PC-9 (cell line): ENCODE data around the gene MEF2A. TPM values are rescaled to one million over a fixed set of nuclear protein-coding genes. Genes with fewer than 3 reads are reported as not detected.

Experiments used
- BruUV-seq: library from RNA; stranded (reverse); fragments of 400-500 nt; replicated peaks from 2 replicates; lab custom pipeline; 2021; lab: Mats Ljungman, UMichigan
- CTCF ChIA-PET: fragments of 300-600 bp; sonication (Branson Sonifier 250); formaldehyde crosslinking; loops from one replicate; lab custom pipeline; 2022; ENCODE audit warnings: antibody characterized with exemption; lab: Charles Lee
- POLR2A ChIA-PET: fragments of 300-600 bp; sonication (Branson Sonifier 250); formaldehyde crosslinking; loops from one replicate; lab custom pipeline; 2022; ENCODE audit warnings: antibody characterized with exemption; ENCODE audit not compliant: unreplicated experiment; lab: Charles Lee
- DNase-seq, 2 experiments: peaks; one replicate each; pipeline versions ENCODE4 v3.0.0 to v3.0.0-alpha.2; 2015 to 2022; ENCODE audit warnings: mixed read lengths in 1 of 2
- H2AFZ ChIP-seq: fragments of 200-600 bp; sonication (generic); 2 replicates; pipeline ENCODE4 v1.8.1; 2017; ENCODE audit warnings: antibody characterized with exemption
- H3F3A ChIP-seq: fragments of 200-600 bp; sonication (generic); 2 replicates; pipeline ENCODE4 v1.8.1; 2017; ENCODE audit warnings: antibody characterized with exemption, mild to moderate bottlenecking, low read depth; ENCODE audit not compliant: insufficient read depth
- H3K27ac ChIP-seq: fragments of 200-600 bp; sonication (generic); 2 replicates; pipeline ENCODE4 v1.6.1; 2016; ENCODE audit warnings: mixed run types
- H3K27me3 ChIP-seq: fragments of 200-600 bp; sonication (generic); 2 replicates; pipeline ENCODE4 v1.6.1; 2016; ENCODE audit warnings: low read depth, mixed run types; ENCODE audit not compliant: insufficient read depth
- H3K36me3 ChIP-seq: fragments of 200-600 bp; sonication (generic); 2 replicates; pipeline ENCODE4 v1.6.1; 2016; ENCODE audit warnings: low read depth, mixed run types
- H3K4me1 ChIP-seq: fragments of 200-600 bp; sonication (generic); replicated peaks from 2 replicates; pipeline ENCODE4 v1.6.1; 2016; ENCODE audit warnings: mixed run types; ENCODE audit not compliant: insufficient read depth
- H3K4me2 ChIP-seq: fragments of 200-600 bp; sonication (generic); 2 replicates; pipeline ENCODE4 v1.6.1; 2017; ENCODE audit warnings: mixed run types
- H3K4me3 ChIP-seq: fragments of 200-600 bp; sonication (generic); 2 replicates; pipeline ENCODE4 v1.6.1; 2016; ENCODE audit warnings: mixed run types
- H3K79me2 ChIP-seq: fragments of 200-600 bp; sonication (generic); 2 replicates; pipeline ENCODE4 v1.6.1; 2017; ENCODE audit warnings: low read depth, mixed run types
- H3K9me2 ChIP-seq: fragments of 200-600 bp; sonication (generic); 2 replicates; pipeline ENCODE4 v1.8.1; 2017; ENCODE audit warnings: mild to moderate bottlenecking; ENCODE audit not compliant: insufficient read depth
- H3K9me3 ChIP-seq: fragments of 200-600 bp; sonication (generic); 2 replicates; pipeline ENCODE4 v1.8.1; 2016; ENCODE audit warnings: low read depth; ENCODE audit not compliant: insufficient read depth
- H4K20me1 ChIP-seq: fragments of 200-600 bp; sonication (generic); 2 replicates; pipeline ENCODE4 v1.8.1; 2017; ENCODE audit not compliant: insufficient read depth
- EZH2 ChIP-seq: fragments of 200-600 bp; sonication (generic); IDR thresholded peaks from 2 replicates; pipeline ENCODE4 v1.8.0; 2017; ENCODE audit warnings: antibody characterized with exemption, low read depth
- intact Hi-C: fragments of 100-400 bp; cut with micrococcal nuclease; formaldehyde crosslinking; loops from one replicate; pipeline ENCODE4 v1.10.0; 2022; ENCODE audit not compliant: unreplicated experiment
- total RNA-seq: library from RNA; stranded (reverse); gene quantifications from 2 replicates; pipeline ENCODE4 v1.2.3, GENCODE V29; 2021
- TF ChIP-seq, protein P1 (sequence below): fragments of 200-600 bp; sonication (generic); conservative IDR thresholded peaks from 2 replicates; pipeline ENCODE4 v1.6.1; 2017; ENCODE audit warnings: mixed run types, antibody characterized with exemption, mild to moderate bottlenecking, moderate library complexity

The MEF2A gene
- total RNA-seq, 1 experiment from 2014 or later: 31.8 TPM

DNA sequence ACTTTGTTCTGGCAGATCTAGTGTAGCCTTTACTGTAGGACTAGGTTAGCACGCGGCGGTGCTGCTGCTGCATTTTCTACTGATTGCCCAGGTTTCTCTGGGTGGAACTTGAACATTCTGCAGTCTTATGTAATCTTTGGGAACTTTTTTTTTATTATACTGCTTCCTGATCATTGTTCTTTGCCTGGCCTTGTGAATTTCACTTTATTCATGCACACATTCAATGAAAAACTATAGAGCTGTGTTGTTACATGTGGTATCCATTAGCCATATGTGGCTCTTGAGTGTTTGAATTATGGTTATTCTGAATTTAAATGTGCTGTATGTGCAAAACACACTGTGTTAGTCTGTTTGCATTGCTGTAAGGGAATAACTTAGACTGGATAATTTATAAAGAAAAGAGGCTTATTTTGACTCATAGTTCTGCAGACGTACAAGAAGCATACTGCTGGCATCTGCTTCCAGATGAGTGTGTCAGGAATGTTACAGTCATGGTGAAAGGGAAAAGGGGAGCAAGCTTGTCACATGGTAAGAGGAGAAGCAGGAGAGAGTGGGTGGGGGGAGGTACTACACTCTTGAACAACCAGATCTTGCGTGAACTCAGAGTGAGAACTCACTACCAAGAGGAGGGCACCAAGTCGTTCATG, 26.5 kb downstream of the MEF2A start:
- POLR2A ChIA-PET: no interaction called here
- intact Hi-C loops: no loop called here

DNA sequence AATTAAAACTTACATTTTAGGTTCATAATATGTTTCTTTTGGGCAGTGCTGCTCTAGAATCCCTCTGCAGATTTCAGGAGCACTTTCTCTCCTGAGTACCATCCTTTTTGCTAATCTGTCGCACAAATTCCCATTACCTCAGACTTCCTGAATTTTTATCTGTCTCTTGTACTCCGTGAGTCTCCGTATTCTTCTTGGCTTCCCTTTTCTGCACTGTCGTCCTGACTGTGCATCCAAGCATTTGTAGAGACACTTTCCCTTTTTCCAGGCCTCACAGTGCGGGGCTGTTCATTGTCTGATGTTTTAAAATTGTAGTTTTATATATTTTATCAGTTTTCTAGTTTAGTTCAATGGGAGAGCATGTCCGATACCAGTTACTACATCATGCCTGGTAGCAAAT, 27.3 kb downstream of the MEF2A start:
- Histone ChIP-seq H3K9me2 (no peaks in the 10 kb centered on the region), H3K4me2 (no peak overlapping the region), H3K36me3 (no peaks in the 10 kb centered on the region), H3K4me1 (no peaks in the 10 kb centered on the region), H3K4me3 (no peak overlapping the region), H3K9me3 (peaks cover 11% of the 10 kb centered on the region; the same call in 1 of the 2 replicates), H3K27me3 (no peaks in the 10 kb centered on the region), H4K20me1 (no peaks in the 10 kb centered on the region; the same call in none of the 2 replicates), H3K79me2 (peaks cover 66% of the 10 kb centered on the region), H3K27ac (no peak overlapping the region), H2AFZ (no peak overlapping the region), H3F3A (no peaks in the 10 kb centered on the region)
- POLR2A ChIA-PET: no interaction called here
- no peak for TF ChIP-seq EZH2
- TF ChIP-seq, protein P1, sequence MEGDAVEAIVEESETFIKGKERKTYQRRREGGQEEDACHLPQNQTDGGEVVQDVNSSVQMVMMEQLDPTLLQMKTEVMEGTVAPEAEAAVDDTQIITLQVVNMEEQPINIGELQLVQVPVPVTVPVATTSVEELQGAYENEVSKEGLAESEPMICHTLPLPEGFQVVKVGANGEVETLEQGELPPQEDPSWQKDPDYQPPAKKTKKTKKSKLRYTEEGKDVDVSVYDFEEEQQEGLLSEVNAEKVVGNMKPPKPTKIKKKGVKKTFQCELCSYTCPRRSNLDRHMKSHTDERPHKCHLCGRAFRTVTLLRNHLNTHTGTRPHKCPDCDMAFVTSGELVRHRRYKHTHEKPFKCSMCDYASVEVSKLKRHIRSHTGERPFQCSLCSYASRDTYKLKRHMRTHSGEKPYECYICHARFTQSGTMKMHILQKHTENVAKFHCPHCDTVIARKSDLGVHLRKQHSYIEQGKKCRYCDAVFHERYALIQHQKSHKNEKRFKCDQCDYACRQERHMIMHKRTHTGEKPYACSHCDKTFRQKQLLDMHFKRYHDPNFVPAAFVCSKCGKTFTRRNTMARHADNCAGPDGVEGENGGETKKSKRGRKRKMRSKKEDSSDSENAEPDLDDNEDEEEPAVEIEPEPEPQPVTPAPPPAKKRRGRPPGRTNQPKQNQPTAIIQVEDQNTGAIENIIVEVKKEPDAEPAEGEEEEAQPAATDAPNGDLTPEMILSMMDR: no peak
- intact Hi-C loops: no loop called here
- CTCF ChIA-PET: no interaction called here
- BruUV-seq: no TSS peak
- no peak for DNase-seq

More for the DNA sequence above, 26.5 kb downstream of the MEF2A start:
- Histone ChIP-seq H3F3A (no peaks in the 10 kb centered on the region), H3K79me2 (peaks cover 73% of the 10 kb centered on the region), H3K36me3 (no peaks in the 10 kb centered on the region), H3K4me2 (no peak overlapping the region), H2AFZ (no peak overlapping the region), H4K20me1 (no peaks in the 10 kb centered on the region; the same call in none of the 2 replicates), H3K27ac (no peak overlapping the region), H3K9me2 (no peaks in the 10 kb centered on the region), H3K27me3 (no peaks in the 10 kb centered on the region), H3K9me3 (peaks cover 11% of the 10 kb centered on the region; the same call in 1 of the 2 replicates), H3K4me1 (no peaks in the 10 kb centered on the region), H3K4me3 (no peak overlapping the region)
- no peak for TF ChIP-seq EZH2
- TF ChIP-seq, protein P1: no peak
- no peak for DNase-seq
- CTCF ChIA-PET: no interaction called here
- BruUV-seq: no TSS peak

DNA sequence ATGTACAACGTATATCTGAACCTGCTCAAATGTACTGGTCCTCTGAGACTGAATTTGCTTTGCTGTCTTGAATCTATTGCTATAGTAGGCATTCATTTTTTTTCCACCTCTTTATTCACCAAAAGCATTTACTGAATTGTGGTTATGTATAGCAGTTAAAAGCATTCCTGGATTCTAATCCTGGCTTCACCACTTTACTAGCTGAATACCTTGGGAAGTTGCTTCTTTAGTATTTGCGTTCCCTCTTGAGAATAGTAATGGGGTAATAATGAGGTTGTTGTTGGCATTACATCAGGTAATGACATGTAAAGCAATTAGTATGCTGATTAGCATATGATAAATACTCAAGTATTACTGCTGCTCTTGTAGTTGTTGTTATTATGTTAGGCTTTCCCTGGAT, 29.1 kb downstream of the MEF2A start:
- Histone ChIP-seq H3K27ac (no peak overlapping the region), H3K27me3 (no peaks in the 10 kb centered on the region), H3K36me3 (no peaks in the 10 kb centered on the region), H2AFZ (no peak overlapping the region), H3K9me2 (no peaks in the 10 kb centered on the region), H3K79me2 (peaks cover 49% of the 10 kb centered on the region), H3F3A (no peaks in the 10 kb centered on the region), H3K4me1 (no peaks in the 10 kb centered on the region), H3K4me2 (no peak overlapping the region), H4K20me1 (no peaks in the 10 kb centered on the region; the same call in none of the 2 replicates), H3K4me3 (no peak overlapping the region), H3K9me3 (peaks cover 11% of the 10 kb centered on the region; the same call in 1 of the 2 replicates)
- ChIA-PET CTCF (no interaction called here), POLR2A (no interaction called here)
- TF ChIP-seq, protein P1: no peak
- TF ChIP-seq EZH2: no peak
- no TSS peak for BruUV-seq
- intact Hi-C loops: no loop called here
- no peak for DNase-seq
